Hematopoietic multipotent progenitor cell (in vitro differentiated cells): Measurements from ENCODE around the gene KCNT1. TPM values are rescaled to one million over a fixed set of nuclear protein-coding genes. Genes with fewer than 3 reads are reported as not detected.

Experiments
- DNase-seq, 3 donors: peaks; one replicate each; pipeline ENCODE4 v3.0.0-alpha.2; 2011 to 2015; ENCODE audit warnings: low read depth in 2 of 3, low spot score in 2 of 3
- total RNA-seq: library from RNA; depleted of rRNA; stranded (reverse); fragments of >200 nt; gene quantifications from one replicate; pipeline ENCODE4 v1.2.3, GENCODE V29; 2012

The KCNT1 gene
- total RNA-seq, 1 donor = under 0.01 TPM

- DNase-seq = no peak
Observed at GRCh38 chr9:135775911-135776310, 73.9 kb downstream of the KCNT1 start.

DNA sequence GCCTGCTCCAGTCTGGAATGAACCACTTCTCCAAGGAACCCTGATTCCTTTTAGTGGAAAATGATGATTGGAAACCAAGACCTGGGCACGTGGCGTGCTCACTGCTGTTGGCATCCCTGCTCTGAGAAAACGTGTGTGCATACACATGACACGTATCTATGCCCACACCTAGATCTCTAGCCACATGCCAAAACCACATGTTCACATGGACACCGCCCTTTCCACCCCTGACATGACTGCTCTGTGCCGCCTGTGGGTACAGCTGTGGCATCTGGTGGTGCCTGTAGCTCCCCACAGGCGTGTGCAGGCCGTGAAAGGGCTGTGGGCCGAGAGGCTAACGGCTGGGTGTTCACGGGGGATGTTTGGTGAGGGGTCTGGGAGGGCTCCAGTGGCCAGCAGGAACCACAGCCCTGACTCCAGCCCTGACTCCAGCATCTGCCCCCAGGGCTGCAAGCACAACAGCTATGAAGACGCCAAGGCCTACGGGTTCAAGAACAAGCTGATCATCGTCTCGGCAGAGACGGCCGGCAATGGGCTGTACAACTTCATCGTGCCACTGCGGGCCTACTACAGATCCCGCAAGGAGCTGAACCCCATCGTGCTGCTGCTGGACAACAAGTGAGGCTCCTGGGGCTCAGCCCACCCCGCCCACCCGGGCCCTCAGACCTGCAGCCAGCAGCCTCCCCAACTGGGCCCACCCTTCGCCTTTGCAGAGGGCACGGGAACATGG is 75.1 kb downstream of the KCNT1 start:
- no peak for DNase-seq

DNA sequence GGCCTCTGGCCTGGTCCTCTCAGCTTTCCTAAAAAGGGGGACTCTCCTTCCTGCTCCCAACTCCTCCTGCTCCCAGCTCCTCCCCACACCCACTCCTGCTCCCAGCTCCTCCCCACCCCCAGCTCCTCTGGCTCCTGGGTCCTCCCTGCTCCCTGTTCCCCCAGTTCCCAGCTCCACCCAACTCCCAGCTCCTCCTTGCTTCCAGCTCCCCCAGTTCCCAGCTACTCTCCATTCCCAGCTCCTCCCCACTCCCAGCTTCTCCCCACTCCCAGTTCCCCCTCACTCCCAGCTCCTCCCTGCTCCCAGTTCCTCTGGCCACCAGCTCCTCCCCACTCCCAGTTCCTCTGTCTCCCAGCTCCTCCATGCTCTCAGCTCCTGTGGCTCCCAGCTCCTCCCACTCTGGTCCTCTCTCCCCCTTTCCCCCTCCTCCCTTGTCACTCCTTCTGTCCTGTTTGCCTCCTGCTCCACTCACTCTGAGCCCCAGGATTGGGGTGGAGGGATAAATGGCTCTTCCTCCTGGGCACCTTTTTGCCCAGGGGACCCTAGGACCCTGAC is 75.7 kb downstream of the KCNT1 start:
- DNase-seq = no peak

GRCh38 chr9:135778421-135778820 is 76.4 kb downstream of the KCNT1 start:
- no peak for DNase-seq

DNA sequence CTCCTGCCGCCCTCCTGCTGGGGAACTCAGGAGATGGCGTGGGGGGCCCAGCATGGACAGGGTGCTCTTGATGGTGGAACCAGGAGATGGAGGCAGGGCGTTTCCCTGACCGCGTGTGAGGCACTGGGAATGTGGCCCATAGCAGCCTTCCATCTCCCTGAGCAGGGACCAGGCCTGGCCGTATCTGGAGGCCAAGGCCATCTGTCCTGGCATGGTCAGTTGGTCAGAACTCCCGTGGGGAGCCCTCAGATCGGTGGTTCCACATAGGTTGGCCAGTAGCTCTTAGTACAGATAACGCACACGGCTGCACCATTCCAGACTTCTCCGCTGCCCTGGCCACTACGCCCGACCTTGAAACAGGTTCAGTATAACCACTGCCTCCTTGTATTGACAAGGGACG is 77.6 kb downstream of the KCNT1 start:
- no peak for DNase-seq

GRCh38 chr9:135780086-135780485 is 78.1 kb downstream of the KCNT1 start:
- DNase-seq = no peak

- no peak for DNase-seq
Observed at GRCh38 chr9:135780626-135781025, 78.6 kb downstream of the KCNT1 start.

GRCh38 chr9:135782946-135783345 is 81.0 kb downstream of the KCNT1 start:
- no peak for DNase-seq

- no peak for DNase-seq
Observed at GRCh38 chr9:135783540-135784245, 81.7 kb downstream of the KCNT1 start.

DNA sequence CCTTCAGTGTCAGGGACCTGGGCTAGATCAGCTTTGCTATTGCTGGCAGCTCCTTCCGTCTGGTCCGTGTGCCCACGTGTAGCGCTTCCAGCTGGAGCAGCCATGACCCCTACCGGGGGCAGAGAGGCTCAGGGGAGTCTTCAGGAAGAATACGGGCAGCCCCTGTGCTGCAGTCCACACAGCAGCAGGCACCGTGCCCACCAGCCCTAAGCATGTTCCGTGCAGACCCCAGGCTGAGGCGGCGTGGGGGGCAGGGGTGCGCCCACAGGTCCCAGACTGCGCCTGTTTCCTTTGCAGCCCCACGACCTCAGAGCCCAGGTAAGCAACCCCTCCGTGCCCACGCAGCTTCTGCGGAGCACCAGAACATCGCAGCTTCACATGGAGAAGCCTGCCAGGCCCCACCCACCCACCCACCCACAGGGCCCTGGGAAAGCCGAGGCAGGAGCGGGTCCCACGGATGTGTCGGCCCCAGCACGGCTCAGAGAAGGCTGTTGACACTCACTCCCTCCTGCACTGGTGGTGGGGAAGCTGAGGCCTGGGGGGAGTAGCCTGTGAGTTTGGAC is 83.1 kb downstream of the KCNT1 start:
- no peak for DNase-seq

GRCh38 chr9:135786146-135786690 is 84.2 kb downstream of the KCNT1 start:
- no peak for DNase-seq

GRCh38 chr9:135787317-135787716 is 85.3 kb downstream of the KCNT1 start:
- no peak for DNase-seq

DNA sequence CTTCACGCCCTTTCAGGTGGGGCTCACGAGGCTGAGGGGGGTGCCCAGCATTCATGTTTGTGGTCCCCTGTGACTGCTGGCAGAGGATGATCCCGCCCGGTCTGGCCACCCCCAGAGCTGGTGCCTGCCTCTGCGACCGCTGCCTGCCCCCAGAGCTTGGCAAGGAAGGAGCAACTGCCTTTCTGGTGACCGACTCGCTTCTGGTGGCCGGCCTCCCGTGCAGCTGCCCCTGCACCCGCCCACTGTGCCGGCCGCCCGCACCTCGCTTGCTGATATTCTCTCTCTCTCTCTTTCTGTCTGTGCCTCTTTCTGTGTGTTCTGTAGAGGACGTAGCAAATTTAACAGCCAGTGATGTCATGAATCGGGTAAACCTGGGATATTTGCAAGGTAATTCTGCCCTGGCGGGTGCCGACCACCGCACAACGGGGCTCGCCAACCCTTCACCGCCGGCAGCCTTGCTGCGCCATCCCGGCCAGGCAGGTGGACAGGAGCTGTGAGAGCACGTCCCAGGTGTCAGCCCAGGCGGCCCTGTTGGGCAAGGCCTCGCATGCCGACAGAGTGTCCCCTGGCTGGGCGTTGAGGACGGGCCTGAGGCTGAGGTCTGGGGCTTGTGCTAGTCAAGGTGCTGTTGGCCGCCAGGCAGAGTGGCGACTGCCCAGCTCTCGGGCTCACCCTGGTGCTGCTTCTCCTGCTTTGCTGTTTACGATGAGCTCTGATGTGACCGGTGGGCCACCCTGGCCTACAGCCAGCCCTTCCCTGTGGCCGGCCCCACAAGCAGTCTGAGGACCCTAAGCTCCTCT is 86.0 kb downstream of the KCNT1 start:
- DNase-seq = no peak

GRCh38 chr9:135788576-135789300 is 86.8 kb downstream of the KCNT1 start:
- DNase-seq = no peak

DNA sequence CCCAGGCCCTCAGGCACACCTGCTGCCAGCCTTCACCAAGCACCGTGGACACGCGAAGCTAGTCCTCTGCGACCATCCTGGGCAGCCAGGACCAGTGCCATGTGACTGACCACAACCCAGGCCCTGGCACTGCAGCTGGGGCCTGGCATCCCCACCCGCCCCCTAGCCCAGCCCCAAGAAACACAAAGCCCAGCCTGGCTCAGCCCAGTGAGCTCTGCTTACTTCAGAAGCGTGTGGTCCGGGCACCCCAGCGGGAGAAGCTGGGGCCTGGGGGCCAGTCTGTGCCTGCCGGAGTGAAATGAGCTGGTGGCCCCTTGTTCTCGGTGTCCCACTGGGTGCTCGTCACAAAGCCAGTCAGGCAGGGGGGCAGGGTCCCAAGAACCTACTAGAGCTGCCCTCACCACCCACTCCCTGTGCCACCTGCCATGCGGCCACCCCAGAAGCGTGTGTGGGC is 87.9 kb downstream of the KCNT1 start:
- no peak for DNase-seq

DNA sequence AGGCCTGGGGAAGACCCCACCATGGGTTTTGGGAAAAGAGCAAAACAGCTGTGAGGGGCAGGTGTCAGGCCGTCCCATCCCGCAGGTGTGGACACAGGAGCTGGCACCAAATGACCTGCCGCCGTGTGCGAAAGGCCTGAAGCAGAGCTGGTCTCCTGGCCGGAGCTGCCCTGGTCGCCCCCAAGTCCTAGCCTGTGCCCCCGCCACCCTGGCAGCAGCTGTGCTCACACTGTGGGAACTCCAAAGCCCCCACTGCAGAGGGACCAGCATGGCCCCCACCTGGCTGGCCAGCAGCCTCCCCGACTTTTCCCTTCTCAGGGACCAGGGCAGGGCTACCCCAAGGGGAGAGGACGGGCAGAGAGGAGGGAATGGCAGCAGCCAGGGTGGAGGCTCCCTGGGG is 88.4 kb downstream of the KCNT1 start:
- no peak for DNase-seq

- DNase-seq = no peak
Observed at GRCh38 chr9:135790850-135791249, 88.9 kb downstream of the KCNT1 start.

- no peak for DNase-seq
Observed at GRCh38 chr9:135791431-135792267, 89.7 kb downstream of the KCNT1 start.
